HG03108 (cell line): ENCODE data around the gene RFLNA.

Experiments used
- ATAC-seq: cut with Tn5 transposase; IDR thresholded peaks from one replicate; pipeline ENCODE4 v1.9.1; 2021; ENCODE audit warnings: moderate library complexity; ENCODE audit not compliant: unreplicated experiment

RFLNA gene

GRCh38 chr12:124354400-124354799, 59.5 kb downstream of the RFLNA start:
- ATAC-seq, result no peak

GRCh38 chr12:124356221-124356620, 61.3 kb downstream of the RFLNA start:
- no peak for ATAC-seq

- no peak for ATAC-seq
These were observed 62.7 kb downstream of the RFLNA start for GRCh38 chr12:124357616-124358015.

GRCh38 chr12:124358572-124358971, 63.7 kb downstream of the RFLNA start:
- no peak for ATAC-seq

- no peak for ATAC-seq
These were observed 65.0 kb downstream of the RFLNA start for GRCh38 chr12:124359671-124360581.

GRCh38 chr12:124361074-124361970, 66.4 kb downstream of the RFLNA start:
- no peak for ATAC-seq

GRCh38 chr12:124361996-124362395, 67.1 kb downstream of the RFLNA start:
- no peak for ATAC-seq

GRCh38 chr12:124363353-124363965, 68.6 kb downstream of the RFLNA start:
- no peak for ATAC-seq

- no peak for ATAC-seq
These were observed 69.7 kb downstream of the RFLNA start for GRCh38 chr12:124364543-124364942.
